HepG2 (cell line): ENCODE measurements around the gene DPEP3. TPM values are rescaled to one million over a fixed set of nuclear protein-coding genes. Genes with fewer than 3 reads are reported as not detected.

ENCODE experiments used
- AGO2 ChIP-seq: fragments of 200-400 bp; formaldehyde crosslinking; optimal IDR thresholded peaks from 2 replicates; pipeline ENCODE3; 2017; ENCODE audit warnings: mild to moderate bottlenecking, low read depth, low read length, moderate library complexity
- AKAP8 ChIP-seq: sonication (generic); formaldehyde crosslinking; IDR thresholded peaks from 2 replicates; pipeline ENCODE4 v1.5.1; 2020; ENCODE audit warnings: mild to moderate bottlenecking, missing genetic modification reagents
- MTA1 ChIP-seq: sonication (generic); formaldehyde crosslinking; IDR thresholded peaks from 2 replicates; pipeline ENCODE4 v1.4.0; 2020; ENCODE audit warnings: missing genetic modification reagents, mild to moderate bottlenecking, borderline replicate concordance
- NFIB ChIP-seq: sonication (generic); formaldehyde crosslinking; IDR thresholded peaks from 2 replicates; pipeline ENCODE4 v1.9.0; 2021; ENCODE audit warnings: missing genetic modification reagents, mild to moderate bottlenecking, borderline replicate concordance
- ZNF205 ChIP-seq: IDR thresholded peaks from 2 replicates; pipeline ENCODE4 v1.6.1; 2018; ENCODE audit warnings: missing biosample characterization, missing genetic modification reagents
- ZNF687 ChIP-seq: sonication (generic); formaldehyde crosslinking; IDR thresholded peaks from 2 replicates; pipeline ENCODE4 v1.5.1; 2020; ENCODE audit warnings: mild to moderate bottlenecking, missing genetic modification reagents, moderate library complexity
- ZNF713 ChIP-seq: sonication (generic); formaldehyde crosslinking; IDR thresholded peaks from 2 replicates; pipeline ENCODE4 v1.4.0; 2020; ENCODE audit warnings: mild to moderate bottlenecking, missing genetic modification reagents
- polyA plus RNA-seq, 8 experiments: library from polyadenylated mRNA; depleted of rRNA in 3 of 8; stranded (reverse) in 7 of 8; unstranded in 1 of 8; fragments of >200 nt; fragmentation: Illumina TruSeq in 4 of 8; extraction: Trizol in 4 of 8; gene quantifications; 2 replicates each; pipeline versions ENCODE4 v1.2.1 to v1.2.3, GENCODE V29; 2011 to 2016; ENCODE audit warnings: low read depth in 4 of 8, missing spikeins in 1 of 8, mixed read lengths in 1 of 8; ENCODE audit not compliant: insufficient read depth in 1 of 8
- total RNA-seq, 5 experiments: library from RNA; depleted of rRNA; stranded (reverse); fragments of >200 nt; fragmentation: Illumina TruSeq; extraction: Trizol; gene quantifications; 2 replicates each; pipeline ENCODE4 v1.2.3, GENCODE V29; 2016; ENCODE audit warnings: low read depth in 1 of 5
- TF ChIP-seq, protein P1 (sequence below): sonication (generic); formaldehyde crosslinking; IDR thresholded peaks from 2 replicates; pipeline ENCODE4 v1.4.0; 2020; ENCODE audit warnings: mild to moderate bottlenecking, missing genetic modification reagents, borderline replicate concordance
- TF ChIP-seq, protein P2 (sequence below): sonication (generic); formaldehyde crosslinking; IDR thresholded peaks from 2 replicates; pipeline ENCODE4 v1.8.1; 2023; ENCODE audit warnings: mild to moderate bottlenecking, missing genetic modification reagents

Gene DPEP3
- total and polyA plus RNA-seq, 2 of the 13 experiments (the other 11 are each of a cell fraction or from before 2014, with no cell fraction given) = not detected

DNA sequence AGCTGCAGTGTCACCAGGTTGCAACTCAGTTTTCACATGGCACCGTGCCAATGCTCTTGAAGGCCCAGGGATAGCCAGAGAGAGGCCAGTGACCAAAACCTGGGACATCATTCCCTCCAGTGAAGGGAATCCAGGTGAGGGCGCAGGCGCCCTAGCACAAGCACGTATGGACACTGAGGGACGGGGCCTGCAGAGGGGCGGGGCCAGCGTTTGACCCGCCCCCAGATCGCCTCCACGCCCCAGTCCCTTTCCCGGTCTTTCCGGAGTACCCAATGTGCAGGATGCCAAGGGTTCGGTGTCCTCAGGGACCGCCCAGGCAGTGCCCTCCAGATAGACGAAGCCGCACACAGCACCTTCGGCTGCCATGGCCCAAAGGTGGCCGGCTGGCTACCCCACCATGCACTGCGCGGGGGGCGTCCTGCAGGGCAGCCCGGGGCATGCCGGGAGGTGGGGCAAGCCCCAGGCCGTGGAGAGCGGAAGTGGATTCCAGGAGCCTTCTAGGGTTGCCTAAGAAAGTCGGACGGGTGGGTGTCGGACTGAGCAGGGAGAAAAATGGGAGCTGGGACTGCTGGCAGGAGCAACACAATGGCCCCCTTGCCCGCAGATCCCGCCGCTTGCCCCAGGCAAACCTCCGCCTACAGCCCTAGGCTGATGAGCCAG, 16.5 kb downstream of the DPEP3 start (continued):
- no peak for TF ChIP-seq ZNF713 (CRISPR knock-in tag)
- TF ChIP-seq, protein P1, sequence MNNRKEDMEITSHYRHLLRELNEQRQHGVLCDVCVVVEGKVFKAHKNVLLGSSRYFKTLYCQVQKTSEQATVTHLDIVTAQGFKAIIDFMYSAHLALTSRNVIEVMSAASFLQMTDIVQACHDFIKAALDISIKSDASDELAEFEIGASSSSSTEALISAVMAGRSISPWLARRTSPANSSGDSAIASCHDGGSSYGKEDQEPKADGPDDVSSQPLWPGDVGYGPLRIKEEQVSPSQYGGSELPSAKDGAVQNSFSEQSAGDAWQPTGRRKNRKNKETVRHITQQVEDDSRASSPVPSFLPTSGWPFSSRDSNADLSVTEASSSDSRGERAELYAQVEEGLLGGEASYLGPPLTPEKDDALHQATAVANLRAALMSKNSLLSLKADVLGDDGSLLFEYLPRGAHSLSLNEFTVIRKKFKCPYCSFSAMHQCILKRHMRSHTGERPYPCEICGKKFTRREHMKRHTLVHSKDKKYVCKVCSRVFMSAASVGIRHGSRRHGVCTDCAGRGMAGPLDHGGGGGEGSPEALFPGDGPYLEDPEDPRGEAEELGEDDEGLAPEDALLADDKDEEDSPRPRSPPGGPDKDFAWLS = no peak
- TF ChIP-seq AKAP8 = peak; percentile 55; the same call in 1 of the 2 replicates
- peak; percentile 97 for TF ChIP-seq AGO2
- TF ChIP-seq, protein P2, sequence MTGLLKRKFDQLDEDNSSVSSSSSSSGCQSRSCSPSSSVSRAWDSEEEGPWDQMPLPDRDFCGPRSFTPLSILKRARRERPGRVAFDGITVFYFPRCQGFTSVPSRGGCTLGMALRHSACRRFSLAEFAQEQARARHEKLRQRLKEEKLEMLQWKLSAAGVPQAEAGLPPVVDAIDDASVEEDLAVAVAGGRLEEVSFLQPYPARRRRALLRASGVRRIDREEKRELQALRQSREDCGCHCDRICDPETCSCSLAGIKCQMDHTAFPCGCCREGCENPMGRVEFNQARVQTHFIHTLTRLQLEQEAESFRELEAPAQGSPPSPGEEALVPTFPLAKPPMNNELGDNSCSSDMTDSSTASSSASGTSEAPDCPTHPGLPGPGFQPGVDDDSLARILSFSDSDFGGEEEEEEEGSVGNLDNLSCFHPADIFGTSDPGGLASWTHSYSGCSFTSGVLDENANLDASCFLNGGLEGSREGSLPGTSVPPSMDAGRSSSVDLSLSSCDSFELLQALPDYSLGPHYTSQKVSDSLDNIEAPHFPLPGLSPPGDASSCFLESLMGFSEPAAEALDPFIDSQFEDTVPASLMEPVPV (CRISPR knock-in tag) = 0 out of 2 replicates have a peak, but pooled peaks have one; percentile 46
- peak; percentile 27; the same call in 1 of the 2 replicates for TF ChIP-seq ZNF687
- TF ChIP-seq MTA1 = 0 out of 2 replicates have a peak, but pooled peaks have one; percentile 9
- no peak for TF ChIP-seq ZNF205
- no peak for TF ChIP-seq NFIB
